ENCODE data around the gene ANO9.
"Not testable (repeated sequence)": the region's sequence is repeated elsewhere in the genome, so short reads cannot be mapped to it uniquely, and the experiment has no call there.

ANO9 gene

GRCh38 chr11:432501-433100 is 9.2 kb downstream of the ANO9 start:
- Histone ChIP-seq H3K36me3 (ENCODE audit: control insufficient read depth, insufficient read depth, low read length) (no peaks in the 10 kb centered on the region), H3K27me3 (ENCODE audit: control insufficient read depth, insufficient read depth, low read length) (no peaks in the 10 kb centered on the region), H3K4me3 (ENCODE audit: low read depth, low read length) (no peak overlapping the region), H3K9ac (ENCODE audit: low read depth, low read length) (no peak overlapping the region), H3K27ac (ENCODE audit: low read depth, low read length) (no peak overlapping the region), H3K4me1 (ENCODE audit: control insufficient read depth, insufficient read depth, low read length) (no peaks in the 10 kb centered on the region), H3K9me3 (ENCODE audit: control insufficient read depth, insufficient read depth, low read length) (peaks cover 5% of the 10 kb centered on the region; the same call in 1 of the 2 replicates)

- Histone ChIP-seq H3K36me3 (ENCODE audit: control insufficient read depth, insufficient read depth, low read length) (no peaks in the 10 kb centered on the region), H3K4me1 (ENCODE audit: control insufficient read depth, insufficient read depth, low read length) (no peaks in the 10 kb centered on the region), H3K27me3 (ENCODE audit: control insufficient read depth, insufficient read depth, low read length) (no peaks in the 10 kb centered on the region), H3K9me3 (ENCODE audit: control insufficient read depth, insufficient read depth, low read length) (no peaks in the 10 kb centered on the region), H3K4me3 (ENCODE audit: low read depth, low read length) (no peak overlapping the region), H3K9ac (ENCODE audit: low read depth, low read length) (no peak overlapping the region), H3K27ac (ENCODE audit: low read depth, low read length) (no peak overlapping the region)
Observed at GRCh38 chr11:431921-432320, 9.9 kb downstream of the ANO9 start.

GRCh38 chr11:429931-430456 is 11.8 kb downstream of the ANO9 start:
- H3K4me1 ChIP-seq (ENCODE audit: control insufficient read depth, insufficient read depth, low read length): no peaks in the 10 kb centered on the region
- no peak overlapping the region for H3K9ac ChIP-seq (ENCODE audit: low read depth, low read length)
- no peaks in the 10 kb centered on the region for H3K9me3 ChIP-seq (ENCODE audit: control insufficient read depth, insufficient read depth, low read length)
- H3K27ac ChIP-seq (ENCODE audit: low read depth, low read length): no peak overlapping the region
- H3K4me3 ChIP-seq (ENCODE audit: low read depth, low read length): no peak overlapping the region
- no peaks in the 10 kb centered on the region for H3K36me3 ChIP-seq (ENCODE audit: control insufficient read depth, insufficient read depth, low read length)
- H3K27me3 ChIP-seq (ENCODE audit: control insufficient read depth, insufficient read depth, low read length): no peaks in the 10 kb centered on the region; the same call in 1 of the 2 replicates

GRCh38 chr11:429391-429790 is 12.4 kb downstream of the ANO9 start:
- Histone ChIP-seq H3K9ac (ENCODE audit: low read depth, low read length) (no peak overlapping the region), H3K27ac (ENCODE audit: low read depth, low read length) (no peak overlapping the region)

GRCh38 chr11:428295-428694 is 13.5 kb downstream of the ANO9 start:
- Histone ChIP-seq H3K4me3 (ENCODE audit: low read depth, low read length) (no peak overlapping the region), H3K27ac (ENCODE audit: low read depth, low read length) (no peak overlapping the region), H3K4me1 (ENCODE audit: control insufficient read depth, insufficient read depth, low read length) (no peaks in the 10 kb centered on the region), H3K9ac (ENCODE audit: low read depth, low read length) (no peak overlapping the region), H3K36me3 (ENCODE audit: control insufficient read depth, insufficient read depth, low read length) (no peaks in the 10 kb centered on the region), H3K9me3 (ENCODE audit: control insufficient read depth, insufficient read depth, low read length) (no peaks in the 10 kb centered on the region), H3K27me3 (ENCODE audit: control insufficient read depth, insufficient read depth, low read length) (no peaks in the 10 kb centered on the region; the same call in 1 of the 2 replicates)

More at GRCh38 chr11:429391-429790, 12.4 kb downstream of the ANO9 start:
- H3K4me1 ChIP-seq (ENCODE audit: control insufficient read depth, insufficient read depth, low read length): no peaks in the 10 kb centered on the region
- H3K36me3 ChIP-seq (ENCODE audit: control insufficient read depth, insufficient read depth, low read length): no peaks in the 10 kb centered on the region
- H3K4me3 ChIP-seq (ENCODE audit: low read depth, low read length): no peak overlapping the region
- no peaks in the 10 kb centered on the region for H3K9me3 ChIP-seq (ENCODE audit: control insufficient read depth, insufficient read depth, low read length)
- H3K27me3 ChIP-seq (ENCODE audit: control insufficient read depth, insufficient read depth, low read length): no peaks in the 10 kb centered on the region; the same call in 1 of the 2 replicates

GRCh38 chr11:426851-427250 is 15.0 kb downstream of the ANO9 start:
- Histone ChIP-seq H3K27me3 (ENCODE audit: control insufficient read depth, insufficient read depth, low read length) (no peaks in the 10 kb centered on the region; the same call in 1 of the 2 replicates), H3K9ac (ENCODE audit: low read depth, low read length) (no peak overlapping the region), H3K9me3 (ENCODE audit: control insufficient read depth, insufficient read depth, low read length) (no peaks in the 10 kb centered on the region), H3K27ac (ENCODE audit: low read depth, low read length) (no peak overlapping the region), H3K4me1 (ENCODE audit: control insufficient read depth, insufficient read depth, low read length) (no peaks in the 10 kb centered on the region), H3K4me3 (ENCODE audit: low read depth, low read length) (no peak overlapping the region), H3K36me3 (ENCODE audit: control insufficient read depth, insufficient read depth, low read length) (no peaks in the 10 kb centered on the region)

GRCh38 chr11:425301-425700 is 16.5 kb downstream of the ANO9 start:
- Histone ChIP-seq H3K9ac (ENCODE audit: low read depth, low read length) (no peak overlapping the region), H3K9me3 (ENCODE audit: control insufficient read depth, insufficient read depth, low read length) (no peaks in the 10 kb centered on the region), H3K4me1 (ENCODE audit: control insufficient read depth, insufficient read depth, low read length) (no peaks in the 10 kb centered on the region), H3K27me3 (ENCODE audit: control insufficient read depth, insufficient read depth, low read length) (no peaks in the 10 kb centered on the region; the same call in 1 of the 2 replicates), H3K36me3 (ENCODE audit: control insufficient read depth, insufficient read depth, low read length) (no peaks in the 10 kb centered on the region), H3K27ac (ENCODE audit: low read depth, low read length) (no peak overlapping the region), H3K4me3 (ENCODE audit: low read depth, low read length) (no peak overlapping the region)

GRCh38 chr11:424766-425165 is 17.0 kb downstream of the ANO9 start:
- not testable (repeated sequence) for H3K36me3 ChIP-seq (ENCODE audit: control insufficient read depth, insufficient read depth, low read length); H3K9me3 ChIP-seq (ENCODE audit: control insufficient read depth, insufficient read depth, low read length); H3K27me3 ChIP-seq (ENCODE audit: control insufficient read depth, insufficient read depth, low read length); H3K9ac ChIP-seq (ENCODE audit: low read depth, low read length); H3K4me3 ChIP-seq (ENCODE audit: low read depth, low read length); H3K27ac ChIP-seq (ENCODE audit: low read depth, low read length); H3K4me1 ChIP-seq (ENCODE audit: control insufficient read depth, insufficient read depth, low read length)

GRCh38 chr11:424232-424631 is 17.6 kb downstream of the ANO9 start:
- no peaks in the 10 kb centered on the region; the same call in 1 of the 2 replicates for H3K27me3 ChIP-seq (ENCODE audit: control insufficient read depth, insufficient read depth, low read length)
- H3K36me3 ChIP-seq (ENCODE audit: control insufficient read depth, insufficient read depth, low read length): no peaks in the 10 kb centered on the region
- H3K4me3 ChIP-seq (ENCODE audit: low read depth, low read length): no peak overlapping the region
- H3K27ac ChIP-seq (ENCODE audit: low read depth, low read length): no peak overlapping the region
- no peaks in the 10 kb centered on the region for H3K9me3 ChIP-seq (ENCODE audit: control insufficient read depth, insufficient read depth, low read length)
- no peaks in the 10 kb centered on the region for H3K4me1 ChIP-seq (ENCODE audit: control insufficient read depth, insufficient read depth, low read length)
- H3K9ac ChIP-seq (ENCODE audit: low read depth, low read length): no peak overlapping the region

- H3K4me1 ChIP-seq (ENCODE audit: control insufficient read depth, insufficient read depth, low read length): no peaks in the 10 kb centered on the region; the same call in 1 of the 2 replicates
- H3K4me3 ChIP-seq (ENCODE audit: low read depth, low read length): no peak overlapping the region
- H3K27ac ChIP-seq (ENCODE audit: low read depth, low read length): no peak overlapping the region
- no peaks in the 10 kb centered on the region for H3K9me3 ChIP-seq (ENCODE audit: control insufficient read depth, insufficient read depth, low read length)
- no peak overlapping the region for H3K9ac ChIP-seq (ENCODE audit: low read depth, low read length)
- no peaks in the 10 kb centered on the region for H3K36me3 ChIP-seq (ENCODE audit: control insufficient read depth, insufficient read depth, low read length)
- H3K27me3 ChIP-seq (ENCODE audit: control insufficient read depth, insufficient read depth, low read length): peaks cover 3% of the 10 kb centered on the region; the same call in 1 of the 2 replicates
Observed at GRCh38 chr11:422249-422656, 19.6 kb downstream of the ANO9 start.

- Histone ChIP-seq H3K9me3 (ENCODE audit: control insufficient read depth, insufficient read depth, low read length) (no peaks in the 10 kb centered on the region), H3K27ac (ENCODE audit: low read depth, low read length) (no peak overlapping the region), H3K4me3 (ENCODE audit: low read depth, low read length) (no peak overlapping the region), H3K27me3 (ENCODE audit: control insufficient read depth, insufficient read depth, low read length) (peaks cover 7% of the 10 kb centered on the region; the same call in 1 of the 2 replicates), H3K9ac (ENCODE audit: low read depth, low read length) (no peak overlapping the region), H3K4me1 (ENCODE audit: control insufficient read depth, insufficient read depth, low read length) (peaks cover 4% of the 10 kb centered on the region), H3K36me3 (ENCODE audit: control insufficient read depth, insufficient read depth, low read length) (no peaks in the 10 kb centered on the region)
Observed at GRCh38 chr11:420911-421321, 20.9 kb downstream of the ANO9 start.

All from HUES48 (cell line).